ENCODE data around the gene SRRM4.

DNA sequence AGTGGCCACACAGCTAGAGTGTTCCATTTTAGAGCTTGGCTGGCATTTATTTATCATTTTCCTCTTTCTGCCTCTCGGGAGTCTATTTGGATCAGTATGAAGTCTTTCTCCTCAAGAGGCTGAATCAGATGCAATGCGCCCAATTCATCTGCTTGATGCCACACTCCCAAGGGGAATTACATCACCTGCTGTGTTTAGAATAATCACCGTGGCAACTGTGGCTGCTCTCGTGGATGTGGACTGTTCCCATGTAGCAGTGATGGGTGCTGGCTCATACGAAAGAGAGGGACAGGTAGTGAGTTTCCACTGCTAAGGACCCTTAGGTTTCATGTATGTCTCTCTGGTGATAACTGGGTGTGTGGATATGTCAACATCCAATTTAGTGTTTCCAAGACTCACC is 70.7 kb downstream of the SRRM4 start:
- TF ChIP-seq, protein P1, sequence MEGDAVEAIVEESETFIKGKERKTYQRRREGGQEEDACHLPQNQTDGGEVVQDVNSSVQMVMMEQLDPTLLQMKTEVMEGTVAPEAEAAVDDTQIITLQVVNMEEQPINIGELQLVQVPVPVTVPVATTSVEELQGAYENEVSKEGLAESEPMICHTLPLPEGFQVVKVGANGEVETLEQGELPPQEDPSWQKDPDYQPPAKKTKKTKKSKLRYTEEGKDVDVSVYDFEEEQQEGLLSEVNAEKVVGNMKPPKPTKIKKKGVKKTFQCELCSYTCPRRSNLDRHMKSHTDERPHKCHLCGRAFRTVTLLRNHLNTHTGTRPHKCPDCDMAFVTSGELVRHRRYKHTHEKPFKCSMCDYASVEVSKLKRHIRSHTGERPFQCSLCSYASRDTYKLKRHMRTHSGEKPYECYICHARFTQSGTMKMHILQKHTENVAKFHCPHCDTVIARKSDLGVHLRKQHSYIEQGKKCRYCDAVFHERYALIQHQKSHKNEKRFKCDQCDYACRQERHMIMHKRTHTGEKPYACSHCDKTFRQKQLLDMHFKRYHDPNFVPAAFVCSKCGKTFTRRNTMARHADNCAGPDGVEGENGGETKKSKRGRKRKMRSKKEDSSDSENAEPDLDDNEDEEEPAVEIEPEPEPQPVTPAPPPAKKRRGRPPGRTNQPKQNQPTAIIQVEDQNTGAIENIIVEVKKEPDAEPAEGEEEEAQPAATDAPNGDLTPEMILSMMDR (IDR thresholded peaks at IDR 0.05; ENCODE audit: insufficient read depth, low read length), result no peak
- TF ChIP-seq POLR2AphosphoS5 (IDR thresholded peaks at IDR 0.05; ENCODE audit: low read depth) (no peak), GABPA (IDR thresholded peaks at IDR 0.05; ENCODE audit: low read depth) (no peak), SPI1 (IDR thresholded peaks at IDR 0.05; ENCODE audit: borderline replicate concordance, low read depth) (no peak)
- TF ChIP-seq, protein P2, sequence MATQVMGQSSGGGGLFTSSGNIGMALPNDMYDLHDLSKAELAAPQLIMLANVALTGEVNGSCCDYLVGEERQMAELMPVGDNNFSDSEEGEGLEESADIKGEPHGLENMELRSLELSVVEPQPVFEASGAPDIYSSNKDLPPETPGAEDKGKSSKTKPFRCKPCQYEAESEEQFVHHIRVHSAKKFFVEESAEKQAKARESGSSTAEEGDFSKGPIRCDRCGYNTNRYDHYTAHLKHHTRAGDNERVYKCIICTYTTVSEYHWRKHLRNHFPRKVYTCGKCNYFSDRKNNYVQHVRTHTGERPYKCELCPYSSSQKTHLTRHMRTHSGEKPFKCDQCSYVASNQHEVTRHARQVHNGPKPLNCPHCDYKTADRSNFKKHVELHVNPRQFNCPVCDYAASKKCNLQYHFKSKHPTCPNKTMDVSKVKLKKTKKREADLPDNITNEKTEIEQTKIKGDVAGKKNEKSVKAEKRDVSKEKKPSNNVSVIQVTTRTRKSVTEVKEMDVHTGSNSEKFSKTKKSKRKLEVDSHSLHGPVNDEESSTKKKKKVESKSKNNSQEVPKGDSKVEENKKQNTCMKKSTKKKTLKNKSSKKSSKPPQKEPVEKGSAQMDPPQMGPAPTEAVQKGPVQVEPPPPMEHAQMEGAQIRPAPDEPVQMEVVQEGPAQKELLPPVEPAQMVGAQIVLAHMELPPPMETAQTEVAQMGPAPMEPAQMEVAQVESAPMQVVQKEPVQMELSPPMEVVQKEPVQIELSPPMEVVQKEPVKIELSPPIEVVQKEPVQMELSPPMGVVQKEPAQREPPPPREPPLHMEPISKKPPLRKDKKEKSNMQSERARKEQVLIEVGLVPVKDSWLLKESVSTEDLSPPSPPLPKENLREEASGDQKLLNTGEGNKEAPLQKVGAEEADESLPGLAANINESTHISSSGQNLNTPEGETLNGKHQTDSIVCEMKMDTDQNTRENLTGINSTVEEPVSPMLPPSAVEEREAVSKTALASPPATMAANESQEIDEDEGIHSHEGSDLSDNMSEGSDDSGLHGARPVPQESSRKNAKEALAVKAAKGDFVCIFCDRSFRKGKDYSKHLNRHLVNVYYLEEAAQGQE (IDR thresholded peaks at IDR 0.05; ENCODE audit: insufficient replicate concordance, low read depth), result no peak

All from HL-60 (cell line).